HG03108 (cell line): ENCODE measurements around the gene STRN.

Source experiments
- ATAC-seq: cut with Tn5 transposase; IDR thresholded peaks from one replicate; pipeline ENCODE4 v1.9.1; 2021; ENCODE audit warnings: moderate library complexity; ENCODE audit not compliant: unreplicated experiment

STRN gene

DNA sequence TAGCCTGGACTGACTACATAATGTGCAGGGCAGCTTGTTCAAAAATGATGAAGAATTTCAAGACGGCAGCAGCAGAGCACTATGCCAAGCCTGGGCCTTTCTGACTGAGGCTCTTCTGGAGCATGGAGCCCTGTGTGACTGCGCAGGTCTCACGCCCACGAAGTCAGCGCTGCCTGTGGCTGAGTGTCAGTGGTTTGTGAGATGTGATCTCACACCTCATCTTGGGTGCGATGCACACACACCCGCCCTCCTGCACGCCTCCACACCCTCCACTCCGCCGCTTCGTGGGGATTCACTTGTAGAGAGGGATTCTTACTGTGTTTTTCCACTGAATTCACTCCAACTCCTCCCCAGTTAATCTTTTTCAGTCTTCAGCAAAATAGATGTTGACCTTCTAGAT, 166.0 kb downstream of the STRN start:
- no peak for ATAC-seq

DNA sequence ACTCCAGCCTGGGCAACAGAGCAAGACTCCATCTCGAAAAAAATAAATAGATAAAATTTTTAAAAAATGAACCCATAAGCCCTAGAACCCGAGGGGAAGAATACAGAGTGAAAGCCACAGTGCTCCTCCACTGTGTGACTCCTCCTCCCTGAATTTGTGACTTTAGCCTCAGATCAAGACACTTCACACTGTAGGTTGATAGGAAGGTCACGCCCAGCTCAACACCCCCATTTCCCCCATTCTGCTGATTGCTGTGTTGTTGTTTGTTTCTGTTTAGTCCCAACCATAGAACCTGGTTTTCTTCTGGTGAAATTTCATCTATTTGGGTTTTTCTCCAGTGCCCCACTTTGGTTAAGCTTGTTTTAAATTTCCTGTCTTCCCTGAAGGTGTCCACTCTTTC, 167.6 kb downstream of the STRN start:
- no peak for ATAC-seq

DNA sequence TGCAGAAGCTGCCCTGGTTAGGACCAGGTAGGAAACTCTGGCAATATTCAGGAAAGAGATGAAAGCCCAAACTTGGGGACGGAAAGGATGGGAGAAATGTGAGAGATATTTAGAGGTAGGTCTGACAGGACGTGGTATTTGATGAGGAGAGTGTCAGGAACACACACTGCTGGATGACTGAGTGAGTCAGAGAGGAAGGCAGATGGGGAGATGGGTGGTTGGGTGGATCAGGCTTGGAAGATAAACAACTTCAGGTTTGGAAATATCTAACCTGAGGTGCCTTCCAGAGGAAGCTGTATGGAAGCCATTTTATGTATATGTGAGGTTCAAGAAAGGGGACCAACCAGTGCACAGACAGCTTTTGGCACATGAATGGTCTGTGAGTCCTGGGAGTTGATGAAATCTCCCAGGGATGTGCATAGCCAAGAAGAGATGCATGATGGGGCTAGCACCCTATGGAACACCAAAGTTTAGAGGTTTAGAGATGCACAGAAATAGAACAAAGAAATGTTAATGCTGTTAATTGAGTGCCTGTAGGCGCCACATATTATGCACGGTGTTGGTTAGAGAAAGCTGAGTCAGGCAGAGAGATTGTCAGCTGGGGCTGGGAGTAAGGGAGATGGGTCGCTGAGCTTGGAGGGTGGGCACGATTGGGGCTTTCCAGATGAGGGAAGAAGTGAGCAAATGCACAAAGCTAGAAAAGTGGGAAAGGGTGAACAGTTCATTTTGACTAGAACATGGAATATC, 168.8 kb downstream of the STRN start:
- ATAC-seq = no peak
